Skin of body (tissue), 2 donors: ENCODE measurements around the gene GPR153. TPM values are rescaled to one million over a fixed set of nuclear protein-coding genes. Genes with fewer than 3 reads are reported as not detected.
"Not testable (repeated sequence)": the region's sequence is repeated elsewhere in the genome, so short reads cannot be mapped to it uniquely, and the experiment has no call there.

Source experiments
- DNase-seq: peaks from one replicate; lab custom pipeline; 2025; lab: John Stamatoyannopoulos, UW
- total RNA-seq: library from RNA; depleted of rRNA; stranded (reverse); fragments of >200 nt; gene quantifications from one replicate; pipeline ENCODE4 v1.2.3, GENCODE V29; 2014

The GPR153 gene
- 17.4 TPM for total RNA-seq

- peak; percentile 9 for DNase-seq
These were observed at the start of gene GPR153 for GRCh38 chr1:6260961-6261614. GPR153 (minus strand) TSS chr1:6261098; CDS start chr1:6254905, 6,193 bp downstream.

- DNase-seq: no peak
These were observed 49.4 kb upstream of the GPR153 start for GRCh38 chr1:6310116-6310848.

DNA sequence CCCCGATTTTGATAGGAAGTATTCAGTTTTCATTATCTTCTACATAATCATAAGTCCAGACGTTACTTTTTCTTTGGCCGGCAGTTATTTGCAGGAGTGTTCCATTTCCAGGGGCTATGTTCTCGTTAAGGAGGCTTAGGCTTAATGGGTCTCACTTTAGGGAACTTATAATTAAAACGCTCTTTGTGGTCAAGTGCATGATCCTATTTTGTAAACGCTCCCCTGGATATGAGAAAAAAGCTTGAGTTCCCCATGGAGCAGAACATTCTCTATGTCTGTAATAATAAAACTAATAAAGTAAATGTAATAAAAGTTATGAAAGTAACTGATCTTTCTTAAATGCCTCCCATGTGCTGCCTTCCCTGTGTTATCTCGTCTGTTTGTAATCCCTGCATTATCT is 48.7 kb upstream of the GPR153 start:
- DNase-seq: no peak

- no peak for DNase-seq
These were observed 47.6 kb upstream of the GPR153 start for GRCh38 chr1:6308449-6308848.

- DNase-seq: not testable (repeated sequence)
These were observed 46.8 kb upstream of the GPR153 start for GRCh38 chr1:6307682-6308081.

DNA sequence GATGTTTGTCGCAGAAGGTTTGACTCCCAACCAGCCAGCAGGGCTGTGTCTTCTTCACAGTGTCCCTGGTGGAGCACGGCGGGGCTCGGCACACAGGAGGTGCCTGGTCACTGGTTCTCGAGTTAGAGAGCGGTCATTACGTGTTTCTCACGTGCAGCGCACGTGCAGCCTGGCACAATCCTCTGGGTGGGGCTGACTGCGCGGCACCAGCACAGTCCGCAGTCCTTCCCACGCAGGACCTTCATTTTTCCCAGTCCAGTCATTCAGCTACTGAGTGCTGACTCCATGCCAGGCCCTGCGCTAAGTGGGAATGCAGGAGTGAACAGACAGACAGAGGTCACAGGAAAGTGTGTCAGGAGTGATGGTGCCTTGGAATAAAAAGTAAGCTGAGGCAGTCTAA is 46.2 kb upstream of the GPR153 start:
- no peak for DNase-seq

DNA sequence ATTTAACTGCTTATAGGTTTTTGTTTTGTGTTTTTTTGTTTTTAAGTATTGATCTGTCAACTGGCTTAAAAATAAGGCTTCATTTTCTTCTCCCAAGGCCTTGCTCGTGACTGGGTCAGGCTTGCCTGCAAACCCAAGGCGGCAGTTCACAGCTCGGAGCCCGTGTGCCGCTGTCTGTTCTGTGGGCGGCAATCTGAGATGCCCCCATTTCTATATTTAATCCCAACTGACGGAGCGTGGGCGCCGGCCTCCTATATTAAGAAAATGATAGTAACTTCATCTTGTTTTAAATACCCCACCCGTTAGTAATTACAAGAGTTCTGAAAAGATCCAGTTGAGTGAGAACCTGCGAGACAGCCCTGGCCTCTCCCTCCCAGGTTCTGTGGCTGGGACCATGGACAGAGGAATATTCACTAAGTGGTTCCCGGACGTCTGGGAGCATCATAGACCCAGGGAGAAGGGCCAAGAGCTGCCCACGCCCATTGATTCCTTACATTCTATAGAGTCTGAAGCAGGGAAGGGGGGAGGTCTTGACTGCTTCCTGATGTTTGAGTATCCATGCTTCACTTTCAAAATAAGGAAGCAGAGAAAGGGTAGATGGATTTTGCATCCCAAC is 42.6 kb upstream of the GPR153 start:
- no peak for DNase-seq

GRCh38 chr1:6302568-6302967 is 41.7 kb upstream of the GPR153 start:
- no peak for DNase-seq

DNA sequence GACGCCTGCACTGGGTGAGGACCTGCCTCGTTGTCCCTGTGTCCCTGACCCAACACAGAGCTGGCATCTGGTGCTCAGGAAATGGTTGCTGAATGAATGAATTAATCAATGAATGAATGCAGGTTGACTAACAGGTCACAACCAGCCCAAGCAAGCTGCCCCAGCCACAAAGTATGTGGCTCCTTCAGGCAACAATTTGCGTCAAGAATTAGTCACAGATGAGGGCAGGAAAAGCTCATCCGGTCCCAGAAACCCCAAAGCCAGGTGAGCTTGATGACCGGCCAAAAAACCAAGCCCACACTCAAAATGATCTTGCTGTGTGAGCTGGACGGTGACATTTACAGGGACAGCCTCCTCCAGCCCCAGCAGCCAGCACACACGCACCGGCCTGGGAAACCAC is 40.6 kb upstream of the GPR153 start:
- DNase-seq: no peak

DNA sequence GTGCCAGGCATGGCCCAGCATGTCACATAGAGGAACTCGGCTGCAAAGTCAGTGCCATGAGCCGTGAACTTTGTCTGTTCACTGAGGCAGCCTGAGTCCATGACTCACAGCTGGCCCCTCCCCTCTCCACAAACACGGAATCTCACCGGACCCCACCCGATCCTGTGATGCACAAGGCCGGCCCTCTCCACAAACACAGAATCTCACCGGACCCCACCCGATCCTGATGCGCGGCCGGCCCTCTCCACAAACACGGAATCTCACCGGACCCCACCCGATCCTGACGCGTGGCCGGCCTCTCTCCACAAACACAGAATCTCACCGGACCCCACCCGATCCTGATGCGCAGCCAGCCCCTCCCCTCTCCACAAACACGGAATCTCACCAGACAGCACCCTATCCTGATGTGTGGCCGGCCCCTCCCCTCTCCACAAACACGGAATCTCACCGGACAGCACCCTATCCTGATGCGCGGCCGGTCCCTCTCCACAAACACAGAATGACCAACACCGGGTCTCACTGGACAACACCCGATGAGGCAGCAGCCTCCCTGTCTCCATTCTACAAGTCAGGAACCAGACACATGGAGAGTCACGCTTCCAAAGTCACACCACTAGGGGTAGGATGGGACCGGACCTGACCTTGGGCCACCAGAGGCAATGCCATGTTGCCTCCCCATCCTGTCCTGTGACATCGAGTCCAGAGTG is 39.6 kb upstream of the GPR153 start:
- no peak for DNase-seq

GRCh38 chr1:6299557-6300165 is 38.8 kb upstream of the GPR153 start:
- DNase-seq: no peak

DNA sequence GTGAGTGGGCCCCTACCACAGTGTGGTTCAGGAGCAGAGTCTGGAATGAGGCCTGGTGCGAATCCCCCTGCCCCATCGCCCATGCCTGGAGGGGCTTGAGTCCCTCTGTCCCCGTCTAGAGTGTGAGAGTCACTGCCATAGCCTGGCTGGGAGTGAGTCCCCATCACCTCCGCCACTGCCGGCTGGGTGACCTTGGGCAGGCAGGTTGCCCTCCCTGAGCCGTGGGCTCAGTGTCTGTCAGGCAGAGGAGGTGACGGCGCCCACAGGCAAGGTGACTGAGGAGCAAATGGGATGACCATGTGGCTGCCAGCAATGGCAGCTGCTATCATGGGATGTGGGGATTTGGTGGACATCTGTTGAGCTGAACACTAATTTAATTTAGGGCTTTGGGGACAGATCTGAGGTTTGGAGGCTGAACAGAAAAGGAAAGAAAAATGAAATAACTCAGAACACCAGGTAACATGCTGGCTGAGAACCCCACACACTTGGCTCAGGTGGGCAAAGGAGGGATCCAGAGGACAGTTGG is 38.1 kb upstream of the GPR153 start:
- no peak for DNase-seq

GRCh38 chr1:6298530-6298929 is 37.6 kb upstream of the GPR153 start:
- DNase-seq: no peak

DNA sequence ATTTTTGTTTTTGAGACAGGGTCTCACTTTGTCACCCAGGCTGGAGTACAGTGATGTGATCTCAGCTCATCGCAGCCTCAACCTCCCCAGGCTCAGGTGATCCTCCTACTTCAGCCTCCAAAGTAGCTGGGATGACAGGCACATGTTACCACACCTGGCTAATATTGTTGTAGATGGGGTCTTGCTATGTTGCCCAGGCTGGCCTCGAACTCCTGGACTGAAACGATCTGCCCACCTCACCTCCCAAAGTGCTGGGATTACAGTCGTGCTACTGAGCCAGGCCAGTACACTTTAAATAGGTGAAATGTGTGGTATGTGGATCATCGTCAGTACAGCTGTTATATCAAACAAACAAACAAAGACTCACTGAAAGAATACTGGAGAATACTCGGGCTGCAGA is 35.0 kb upstream of the GPR153 start:
- no peak for DNase-seq

- no peak for DNase-seq
These were observed 34.1 kb upstream of the GPR153 start for GRCh38 chr1:6294890-6295556.

DNA sequence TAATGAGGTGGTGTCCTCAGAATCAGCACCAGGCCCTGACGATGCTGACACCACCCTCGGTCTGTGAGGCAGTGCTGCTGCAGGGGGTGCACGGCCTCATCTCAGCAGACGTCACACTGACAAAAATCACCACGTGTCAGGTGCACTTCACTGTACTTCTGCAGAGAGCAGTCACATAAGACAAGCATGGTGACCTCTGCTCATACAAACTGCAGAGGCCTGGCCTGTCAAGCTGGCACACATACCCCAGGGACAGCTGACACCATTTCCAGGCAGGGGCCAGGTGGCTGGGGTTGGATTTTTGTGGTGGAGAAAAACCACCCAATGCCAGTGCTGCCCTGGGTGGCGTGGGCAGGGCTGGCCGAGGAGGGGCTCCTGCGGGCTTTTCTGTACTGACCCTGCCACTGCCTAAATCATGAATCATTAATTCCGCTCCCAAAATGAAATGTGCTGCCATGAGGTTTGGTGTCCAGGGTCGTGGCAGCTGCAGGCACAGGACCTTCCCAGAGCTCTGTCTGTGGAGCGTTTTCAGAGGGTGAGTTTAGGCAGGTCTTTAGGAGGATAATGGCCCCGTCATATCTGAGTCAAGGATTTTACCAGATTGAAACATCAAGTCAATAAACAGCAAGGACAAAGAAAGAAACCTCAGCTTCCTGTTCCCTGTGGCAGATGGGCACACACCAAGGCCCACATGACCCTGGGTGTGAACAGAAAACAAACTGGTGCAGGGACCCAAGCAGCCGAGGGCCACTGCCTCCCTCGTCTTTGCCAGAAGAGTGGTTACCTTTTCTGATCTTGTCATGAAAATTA is 33.4 kb upstream of the GPR153 start:
- no peak for DNase-seq

GRCh38 chr1:6292102-6292501 is 31.2 kb upstream of the GPR153 start:
- DNase-seq: peak; percentile 49

DNA sequence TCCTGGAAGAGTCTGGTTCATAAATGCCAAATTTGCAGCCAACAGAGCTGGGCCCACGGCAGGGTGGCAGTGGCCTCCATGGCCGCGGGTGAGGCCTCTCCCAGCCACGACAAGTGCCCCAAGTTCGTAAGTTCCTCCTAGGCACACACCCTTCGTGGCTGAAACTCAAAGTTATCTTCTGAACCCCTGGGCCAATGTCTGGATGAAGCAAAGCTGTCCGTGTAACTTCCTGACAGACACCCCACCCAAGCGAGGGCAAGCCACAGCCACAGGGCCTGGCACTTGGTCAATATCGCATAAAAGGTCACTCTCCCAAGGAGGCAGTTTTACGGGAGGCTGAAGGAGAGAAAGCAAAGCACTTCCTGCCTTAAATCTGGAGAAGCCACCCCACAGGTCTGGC is 27.8 kb upstream of the GPR153 start:
- no peak for DNase-seq

DNA sequence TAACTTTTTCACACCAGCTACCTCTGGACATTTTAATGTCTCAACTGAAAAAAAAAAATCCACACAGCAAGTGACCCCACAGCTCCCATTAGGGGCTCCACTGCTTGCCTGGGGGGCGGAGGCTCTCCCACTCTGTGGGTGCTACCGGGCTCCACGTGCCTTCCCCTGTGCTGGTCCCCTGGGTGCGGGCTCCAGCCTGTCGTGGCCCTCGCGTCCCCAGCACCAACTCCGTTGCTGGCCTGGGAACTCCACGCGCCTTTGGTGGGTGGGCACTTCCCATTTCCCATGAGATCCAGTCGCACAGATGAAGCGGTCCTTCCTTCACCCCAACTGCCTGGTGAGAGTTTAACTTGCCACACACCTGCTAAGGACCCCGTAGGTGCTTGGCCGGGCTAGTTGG is 27.1 kb upstream of the GPR153 start:
- no peak for DNase-seq

DNA sequence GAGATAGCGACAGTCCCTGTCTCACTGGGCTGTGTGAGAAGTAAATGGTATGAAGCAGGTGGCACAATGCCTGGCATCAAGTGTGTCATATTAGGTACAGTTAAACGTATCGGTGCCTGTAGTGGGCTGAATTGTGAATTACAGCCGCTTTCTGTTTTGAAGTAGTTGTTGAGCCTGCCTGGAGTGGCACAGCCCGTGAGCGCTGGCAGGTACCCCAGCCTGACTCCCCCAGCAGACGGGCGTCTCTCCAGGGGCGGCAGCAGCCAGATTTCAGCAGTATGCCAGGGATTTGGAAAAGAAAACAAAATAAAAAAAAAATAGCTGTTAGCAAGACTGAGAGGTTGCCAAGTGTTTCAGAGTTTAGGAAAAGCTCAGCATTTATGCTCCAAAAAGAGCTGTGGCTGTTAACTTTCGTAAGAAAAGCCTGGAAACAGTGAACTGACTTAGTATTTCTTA is 26.6 kb upstream of the GPR153 start:
- peak; percentile 59 for DNase-seq
